ENCODE results near the gene ELOA. TPM values are rescaled to one million over a fixed set of nuclear protein-coding genes. Genes with fewer than 3 reads are reported as not detected.
"Not testable (repeated sequence)": the region's sequence is repeated elsewhere in the genome, so short reads cannot be mapped to it uniquely, and the experiment has no call there.

Gene ELOA
- total RNA-seq, 1 donor from 2014 or later: 29.1 TPM

DNA sequence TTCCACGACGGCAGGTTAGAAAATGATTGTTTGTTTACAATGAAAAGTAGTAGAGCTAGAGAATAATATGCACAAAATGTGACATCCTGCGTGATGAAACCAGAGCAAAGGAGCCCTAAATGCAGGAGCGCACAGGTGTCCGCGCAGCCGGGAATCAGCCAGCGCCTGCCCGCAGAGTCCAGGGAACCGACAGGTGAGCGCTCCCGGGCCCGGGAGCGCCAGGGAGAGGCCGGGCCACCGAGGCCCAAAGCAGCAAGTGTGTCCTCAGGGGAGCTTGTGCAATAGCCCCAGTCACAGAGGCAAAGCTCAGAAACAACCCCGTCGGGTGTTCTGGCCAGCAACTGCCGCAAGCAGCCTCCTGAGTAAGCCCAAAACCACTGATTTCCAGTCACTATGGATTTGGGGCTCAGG lies 58.1 kb downstream of the ELOA start:
- peaks cover 9% of the 10 kb centered on the region for H3K4me1 Mint-ChIP-seq
- DNase-seq (ENCODE audit: low spot score): no peak
- peaks cover 6% of the 10 kb centered on the region for H3K27me3 Mint-ChIP-seq (ENCODE audit: insufficient read depth, low read depth)
- H3F3A ChIP-seq (ENCODE audit: low read depth): peaks cover 29% of the 10 kb centered on the region
- peak overlapping the region; percentile 79 for H3K4me2 ChIP-seq
- peaks cover 16% of the 10 kb centered on the region for H3K27me3 ChIP-seq
- H3K4me3 ChIP-seq: peak overlapping the region; percentile 83
- no peak overlapping the region for H3K27ac ChIP-seq
- no peaks in the 10 kb centered on the region for H3K36me3 ChIP-seq
- H3K4me3 Mint-ChIP-seq: peak overlapping the region; percentile 96
- no peaks in the 10 kb centered on the region for H3K9me3 Mint-ChIP-seq
- H3K4me1 ChIP-seq: peaks cover 8% of the 10 kb centered on the region
- H3K9me3 ChIP-seq (ENCODE audit: low read depth): no peaks in the 10 kb centered on the region
- TF ChIP-seq, protein P1, sequence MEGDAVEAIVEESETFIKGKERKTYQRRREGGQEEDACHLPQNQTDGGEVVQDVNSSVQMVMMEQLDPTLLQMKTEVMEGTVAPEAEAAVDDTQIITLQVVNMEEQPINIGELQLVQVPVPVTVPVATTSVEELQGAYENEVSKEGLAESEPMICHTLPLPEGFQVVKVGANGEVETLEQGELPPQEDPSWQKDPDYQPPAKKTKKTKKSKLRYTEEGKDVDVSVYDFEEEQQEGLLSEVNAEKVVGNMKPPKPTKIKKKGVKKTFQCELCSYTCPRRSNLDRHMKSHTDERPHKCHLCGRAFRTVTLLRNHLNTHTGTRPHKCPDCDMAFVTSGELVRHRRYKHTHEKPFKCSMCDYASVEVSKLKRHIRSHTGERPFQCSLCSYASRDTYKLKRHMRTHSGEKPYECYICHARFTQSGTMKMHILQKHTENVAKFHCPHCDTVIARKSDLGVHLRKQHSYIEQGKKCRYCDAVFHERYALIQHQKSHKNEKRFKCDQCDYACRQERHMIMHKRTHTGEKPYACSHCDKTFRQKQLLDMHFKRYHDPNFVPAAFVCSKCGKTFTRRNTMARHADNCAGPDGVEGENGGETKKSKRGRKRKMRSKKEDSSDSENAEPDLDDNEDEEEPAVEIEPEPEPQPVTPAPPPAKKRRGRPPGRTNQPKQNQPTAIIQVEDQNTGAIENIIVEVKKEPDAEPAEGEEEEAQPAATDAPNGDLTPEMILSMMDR (IDR thresholded peaks at IDR 0.05): no peak
- TF ChIP-seq EZH2 (IDR thresholded peaks at IDR 0.05): peak; percentile 35
- peaks cover 17% of the 10 kb centered on the region for H4K20me1 ChIP-seq (ENCODE audit: low read depth)
- H3K79me2 ChIP-seq (ENCODE audit: low read depth): no peaks in the 10 kb centered on the region
- peak overlapping the region; percentile 11 for H3K27ac Mint-ChIP-seq
- no peaks in the 10 kb centered on the region for H3K36me3 Mint-ChIP-seq
- H2AFZ ChIP-seq (replicated peaks): no peak overlapping the region
- H3K9ac ChIP-seq: no peak overlapping the region

- Histone ChIP-seq H3K9ac (no peak overlapping the region), H3K27ac (no peak overlapping the region), H3K9me3 (ENCODE audit: low read depth) (no peaks in the 10 kb centered on the region), H3K27me3 (peaks cover 16% of the 10 kb centered on the region), H3K4me2 (no peak overlapping the region), H3F3A (ENCODE audit: low read depth) (peaks cover 29% of the 10 kb centered on the region), H4K20me1 (ENCODE audit: low read depth) (peaks cover 14% of the 10 kb centered on the region), H2AFZ (replicated peaks) (no peak overlapping the region), H3K4me3 (no peak overlapping the region), H3K36me3 (no peaks in the 10 kb centered on the region), H3K79me2 (ENCODE audit: low read depth) (no peaks in the 10 kb centered on the region), H3K4me1 (peaks cover 8% of the 10 kb centered on the region)
- no peaks in the 10 kb centered on the region for H3K9me3 Mint-ChIP-seq
- no peaks in the 10 kb centered on the region for H3K36me3 Mint-ChIP-seq
- TF ChIP-seq EZH2 (IDR thresholded peaks at IDR 0.05) (no peak), EZH2phosphoT487 (IDR thresholded peaks at IDR 0.05) (no peak)
- TF ChIP-seq, protein P1 (IDR thresholded peaks at IDR 0.05): no peak
- H3K4me1 Mint-ChIP-seq: peaks cover 9% of the 10 kb centered on the region
- H3K27ac Mint-ChIP-seq: no peak overlapping the region
- H3K27me3 Mint-ChIP-seq (ENCODE audit: insufficient read depth, low read depth): peaks cover 6% of the 10 kb centered on the region
- peak overlapping the region; percentile 96 for H3K4me3 Mint-ChIP-seq
- DNase-seq (ENCODE audit: low spot score): no peak
Observed at GRCh38 chr1:23801876-23802275, 58.6 kb downstream of the ELOA start.

- not testable (repeated sequence) for H3K36me3 Mint-ChIP-seq; H3K27ac Mint-ChIP-seq; H3K79me2 ChIP-seq (ENCODE audit: low read depth); H3K4me2 ChIP-seq; H3K4me1 Mint-ChIP-seq; H3K36me3 ChIP-seq; DNase-seq (ENCODE audit: low spot score); H3K9me3 Mint-ChIP-seq; H3K27me3 Mint-ChIP-seq (ENCODE audit: insufficient read depth, low read depth); H2AFZ ChIP-seq (replicated peaks); H3K9ac ChIP-seq; H3K9me3 ChIP-seq (ENCODE audit: low read depth); H3K4me3 Mint-ChIP-seq; H3K4me3 ChIP-seq; H3K27ac ChIP-seq; H3K4me1 ChIP-seq
- Histone ChIP-seq H3F3A (ENCODE audit: low read depth) (peaks cover 29% of the 10 kb centered on the region), H3K27me3 (peaks cover 16% of the 10 kb centered on the region), H4K20me1 (ENCODE audit: low read depth) (peaks cover 14% of the 10 kb centered on the region)
Observed at GRCh38 chr1:23802809-23803342, 59.6 kb downstream of the ELOA start.

DNA sequence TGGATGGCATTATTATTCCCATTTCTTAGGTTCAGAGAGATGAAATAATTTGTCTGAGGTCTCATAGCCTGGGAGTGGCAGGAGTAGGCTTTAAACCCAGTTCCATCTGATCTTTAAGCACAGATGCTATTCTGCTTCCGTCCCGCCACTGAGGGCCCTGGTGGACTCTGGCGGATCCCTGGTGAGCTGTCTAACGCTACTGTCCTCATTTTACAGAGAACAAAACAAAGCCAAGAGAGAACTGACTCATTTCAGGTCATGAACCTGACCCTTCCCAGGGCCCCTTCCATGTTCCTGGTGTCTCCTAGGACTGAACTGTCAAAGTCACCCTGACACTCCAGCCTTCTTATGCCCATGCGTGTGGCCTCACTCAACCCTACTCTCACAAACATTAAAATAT lies 60.4 kb downstream of the ELOA start:
- Histone ChIP-seq H2AFZ (replicated peaks) (no peak overlapping the region), H3K9ac (no peak overlapping the region), H3K4me2 (no peak overlapping the region), H3K4me1 (peaks cover 8% of the 10 kb centered on the region), H3K36me3 (no peaks in the 10 kb centered on the region), H3K9me3 (ENCODE audit: low read depth) (no peaks in the 10 kb centered on the region), H3K4me3 (no peak overlapping the region), H3F3A (ENCODE audit: low read depth) (peaks cover 29% of the 10 kb centered on the region), H3K27me3 (peaks cover 16% of the 10 kb centered on the region), H3K27ac (no peak overlapping the region), H4K20me1 (ENCODE audit: low read depth) (peaks cover 11% of the 10 kb centered on the region), H3K79me2 (ENCODE audit: low read depth) (no peaks in the 10 kb centered on the region)
- H3K4me1 Mint-ChIP-seq: peaks cover 9% of the 10 kb centered on the region
- no peak for DNase-seq (ENCODE audit: low spot score)
- TF ChIP-seq, protein P1 (IDR thresholded peaks at IDR 0.05): no peak
- no peak for TF ChIP-seq EZH2 (IDR thresholded peaks at IDR 0.05)
- no peak for TF ChIP-seq EZH2phosphoT487 (IDR thresholded peaks at IDR 0.05)
- H3K4me3 Mint-ChIP-seq: no peak overlapping the region
- no peaks in the 10 kb centered on the region for H3K9me3 Mint-ChIP-seq
- no peak overlapping the region for H3K27ac Mint-ChIP-seq
- H3K36me3 Mint-ChIP-seq: peaks cover 5% of the 10 kb centered on the region
- peaks cover 6% of the 10 kb centered on the region for H3K27me3 Mint-ChIP-seq (ENCODE audit: insufficient read depth, low read depth)
